ENCODE results near the gene H1-8.

Gene H1-8

DNA sequence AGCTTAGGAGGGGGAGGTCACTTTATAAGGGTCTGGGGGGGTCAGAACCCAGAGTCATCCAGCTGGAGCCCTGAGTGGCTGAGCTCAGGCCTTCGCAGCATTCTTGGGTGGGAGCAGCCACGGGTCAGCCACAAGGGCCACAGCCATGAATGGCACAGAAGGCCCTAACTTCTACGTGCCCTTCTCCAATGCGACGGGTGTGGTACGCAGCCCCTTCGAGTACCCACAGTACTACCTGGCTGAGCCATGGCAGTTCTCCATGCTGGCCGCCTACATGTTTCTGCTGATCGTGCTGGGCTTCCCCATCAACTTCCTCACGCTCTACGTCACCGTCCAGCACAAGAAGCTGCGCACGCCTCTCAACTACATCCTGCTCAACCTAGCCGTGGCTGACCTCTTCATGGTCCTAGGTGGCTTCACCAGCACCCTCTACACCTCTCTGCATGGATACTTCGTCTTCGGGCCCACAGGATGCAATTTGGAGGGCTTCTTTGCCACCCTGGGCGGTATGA lies 14.3 kb upstream of the H1-8 start, which contains the start of gene RHO:
Gene RHO, plus strand, starts transcription at position 51 of the 512 bp plus-strand sequence. Its CDS starts 95 bp downstream, at position 146.
- TF ChIP-seq CTCF (IDR thresholded peaks at IDR 0.05; ENCODE audit: control insufficient read depth, insufficient read depth, low read depth, low read length, missing control alignments) = no peak
- no peak for DNase-seq (ENCODE audit: low read depth)
- no peak within 1 kb of the TSS for H3K4me3 ChIP-seq (ENCODE audit: control insufficient read depth, low read depth, low read length)

- no peak for TF ChIP-seq CTCF (IDR thresholded peaks at IDR 0.05; ENCODE audit: control insufficient read depth, insufficient read depth, low read depth, low read length, missing control alignments)
These were observed 13.4 kb upstream of the H1-8 start for GRCh38 chr3:129529436-129530210.

GRCh38 chr3:129530251-129530791 lies 12.7 kb upstream of the H1-8 start:
- DNase-seq (ENCODE audit: low read depth) = peak; percentile 41
- no peak for TF ChIP-seq CTCF (IDR thresholded peaks at IDR 0.05; ENCODE audit: control insufficient read depth, insufficient read depth, low read depth, low read length, missing control alignments)

More at GRCh38 chr3:129529436-129530210, 13.4 kb upstream of the H1-8 start:
- no peak for DNase-seq (ENCODE audit: low read depth)
- no peak overlapping the region for H3K4me3 ChIP-seq (ENCODE audit: control insufficient read depth, low read depth, low read length)

GRCh38 chr3:129530821-129531220 lies 12.2 kb upstream of the H1-8 start:
- H3K4me3 ChIP-seq (ENCODE audit: control insufficient read depth, low read depth, low read length) = no peak overlapping the region
- no peak for TF ChIP-seq CTCF (IDR thresholded peaks at IDR 0.05; ENCODE audit: control insufficient read depth, insufficient read depth, low read depth, low read length, missing control alignments)
- no peak for DNase-seq (ENCODE audit: low read depth)

More at GRCh38 chr3:129530251-129530791, 12.7 kb upstream of the H1-8 start:
- no peak overlapping the region for H3K4me3 ChIP-seq (ENCODE audit: control insufficient read depth, low read depth, low read length)

DNA sequence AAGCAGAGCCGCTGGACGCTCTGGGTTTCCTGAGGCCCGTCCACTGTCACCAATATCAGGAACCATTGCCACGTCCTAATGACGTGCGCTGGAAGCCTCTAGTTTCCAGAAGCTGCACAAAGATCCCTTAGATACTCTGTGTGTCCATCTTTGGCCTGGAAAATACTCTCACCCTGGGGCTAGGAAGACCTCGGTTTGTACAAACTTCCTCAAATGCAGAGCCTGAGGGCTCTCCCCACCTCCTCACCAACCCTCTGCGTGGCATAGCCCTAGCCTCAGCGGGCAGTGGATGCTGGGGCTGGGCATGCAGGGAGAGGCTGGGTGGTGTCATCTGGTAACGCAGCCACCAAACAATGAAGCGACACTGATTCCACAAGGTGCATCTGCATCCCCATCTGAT lies 11.3 kb upstream of the H1-8 start:
- H3K4me3 ChIP-seq (ENCODE audit: control insufficient read depth, low read depth, low read length) = no peak overlapping the region

DNA sequence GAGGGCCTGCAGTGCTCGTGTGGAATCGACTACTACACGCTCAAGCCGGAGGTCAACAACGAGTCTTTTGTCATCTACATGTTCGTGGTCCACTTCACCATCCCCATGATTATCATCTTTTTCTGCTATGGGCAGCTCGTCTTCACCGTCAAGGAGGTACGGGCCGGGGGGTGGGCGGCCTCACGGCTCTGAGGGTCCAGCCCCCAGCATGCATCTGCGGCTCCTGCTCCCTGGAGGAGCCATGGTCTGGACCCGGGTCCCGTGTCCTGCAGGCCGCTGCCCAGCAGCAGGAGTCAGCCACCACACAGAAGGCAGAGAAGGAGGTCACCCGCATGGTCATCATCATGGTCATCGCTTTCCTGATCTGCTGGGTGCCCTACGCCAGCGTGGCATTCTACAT lies 10.7 kb upstream of the H1-8 start:
- no peak overlapping the region for H3K4me3 ChIP-seq (ENCODE audit: control insufficient read depth, low read depth, low read length)
- DNase-seq (ENCODE audit: low read depth) = no peak
- TF ChIP-seq CTCF (IDR thresholded peaks at IDR 0.05; ENCODE audit: control insufficient read depth, insufficient read depth, low read depth, low read length, missing control alignments) = no peak

More for the DNA sequence above, 11.3 kb upstream of the H1-8 start:
- no peak for DNase-seq (ENCODE audit: low read depth)
- TF ChIP-seq CTCF (IDR thresholded peaks at IDR 0.05; ENCODE audit: control insufficient read depth, insufficient read depth, low read depth, low read length, missing control alignments) = no peak
